IPS-18a (cell line): ENCODE results near the gene SLC45A3.

Experiments used
- H3K27ac ChIP-seq: one replicate; pipeline ENCODE4 v1.5.1; 2013; ENCODE audit warnings: low read length
- H3K27me3 ChIP-seq: one replicate; pipeline ENCODE4 v1.6.1; 2013; ENCODE audit warnings: mild to moderate bottlenecking, low read length; ENCODE audit not compliant: control insufficient read depth, insufficient read depth
- H3K36me3 ChIP-seq: one replicate; pipeline ENCODE4 v1.6.1; 2013; ENCODE audit warnings: low read depth, low read length; ENCODE audit not compliant: control insufficient read depth
- H3K4me1 ChIP-seq: one replicate; pipeline ENCODE4 v1.6.1; 2013; ENCODE audit warnings: low read depth, low read length; ENCODE audit not compliant: control insufficient read depth
- H3K4me3 ChIP-seq: one replicate; pipeline ENCODE4 v1.5.1; 2013; ENCODE audit warnings: low read length
- H3K9ac ChIP-seq: one replicate; pipeline ENCODE4 v1.6.1; 2013; ENCODE audit warnings: mild to moderate bottlenecking, low read length, moderate library complexity
- H3K9me3 ChIP-seq: one replicate; pipeline ENCODE4 v1.6.1; 2013; ENCODE audit warnings: low read depth, low read length; ENCODE audit not compliant: control insufficient read depth

SLC45A3 gene

GRCh38 chr1:205631010-205631767 lies 49.1 kb downstream of the SLC45A3 start:
- peak overlapping the region; percentile 90 for H3K4me3 ChIP-seq
- H3K36me3 ChIP-seq: no peaks in the 10 kb centered on the region
- H3K27ac ChIP-seq: peak overlapping the region; percentile 94
- H3K9me3 ChIP-seq: no peaks in the 10 kb centered on the region
- H3K4me1 ChIP-seq: peaks cover 13% of the 10 kb centered on the region
- peaks cover 11% of the 10 kb centered on the region for H3K27me3 ChIP-seq
- H3K9ac ChIP-seq: peak overlapping the region; percentile 93

GRCh38 chr1:205630651-205631009 lies 49.7 kb downstream of the SLC45A3 start:
- Histone ChIP-seq H3K36me3 (no peaks in the 10 kb centered on the region), H3K4me3 (peak overlapping the region; percentile 90), H3K4me1 (peaks cover 13% of the 10 kb centered on the region), H3K27me3 (peaks cover 11% of the 10 kb centered on the region), H3K27ac (peak overlapping the region; percentile 94), H3K9ac (peak overlapping the region; percentile 93), H3K9me3 (no peaks in the 10 kb centered on the region)

DNA sequence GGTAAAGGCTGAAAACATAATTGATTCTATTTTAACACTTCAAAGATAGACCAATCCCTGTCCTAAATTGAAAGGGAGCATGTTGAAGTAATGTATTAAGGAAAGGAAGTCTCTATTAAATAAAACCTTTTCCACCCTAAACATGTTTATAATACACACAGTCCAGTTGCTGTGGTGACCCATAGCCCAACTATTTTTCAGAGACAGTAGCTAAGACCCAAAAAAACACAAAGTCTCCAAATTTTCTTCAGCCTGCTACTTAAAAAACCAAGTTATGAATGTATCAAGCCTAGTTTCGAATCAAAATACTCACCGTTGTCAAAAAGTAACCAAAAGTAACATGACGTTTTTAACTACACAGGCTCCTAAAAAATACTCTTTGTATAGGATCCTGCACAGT lies 50.1 kb downstream of the SLC45A3 start:
- Histone ChIP-seq H3K27me3 (peaks cover 11% of the 10 kb centered on the region), H3K36me3 (no peaks in the 10 kb centered on the region), H3K9me3 (no peaks in the 10 kb centered on the region), H3K9ac (peak overlapping the region; percentile 93), H3K4me1 (peaks cover 13% of the 10 kb centered on the region), H3K4me3 (peak overlapping the region; percentile 90), H3K27ac (peak overlapping the region; percentile 94)

DNA sequence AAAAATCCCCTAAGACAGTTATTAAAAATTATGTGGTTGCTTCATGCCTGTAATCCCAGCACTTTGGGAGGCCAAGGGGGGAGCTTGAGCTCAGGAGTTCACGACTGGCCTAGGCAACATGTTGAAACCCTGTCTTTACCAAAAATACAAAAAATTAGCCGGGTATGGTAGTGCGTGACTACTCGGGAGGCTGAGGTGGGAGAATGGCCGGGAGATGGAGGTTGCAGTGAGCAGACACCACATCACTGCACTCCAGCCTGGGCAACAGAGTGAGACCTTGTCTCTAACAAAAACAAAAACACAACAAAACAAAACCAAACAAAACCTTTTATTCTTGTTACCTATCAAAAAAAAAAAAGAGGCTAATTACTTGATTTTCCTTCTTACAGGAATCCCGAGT lies 50.6 kb downstream of the SLC45A3 start:
- Histone ChIP-seq H3K27me3 (peaks cover 11% of the 10 kb centered on the region), H3K4me1 (peaks cover 13% of the 10 kb centered on the region), H3K4me3 (peak overlapping the region; percentile 90), H3K9ac (peak overlapping the region; percentile 93), H3K36me3 (no peaks in the 10 kb centered on the region), H3K9me3 (no peaks in the 10 kb centered on the region), H3K27ac (no peak overlapping the region)

- H3K9me3 ChIP-seq: no peaks in the 10 kb centered on the region
- peaks cover 13% of the 10 kb centered on the region for H3K4me1 ChIP-seq
- no peak overlapping the region for H3K9ac ChIP-seq
- H3K4me3 ChIP-seq: no peak overlapping the region
- peaks cover 3% of the 10 kb centered on the region for H3K36me3 ChIP-seq
- H3K27me3 ChIP-seq: peaks cover 5% of the 10 kb centered on the region
- no peak overlapping the region for H3K27ac ChIP-seq
Measured at GRCh38 chr1:205627956-205628355, 52.4 kb downstream of the SLC45A3 start.

- Histone ChIP-seq H3K9ac (no peak overlapping the region), H3K27ac (no peak overlapping the region), H3K36me3 (peaks cover 14% of the 10 kb centered on the region)
Measured at GRCh38 chr1:205626216-205626615, 54.1 kb downstream of the SLC45A3 start.

DNA sequence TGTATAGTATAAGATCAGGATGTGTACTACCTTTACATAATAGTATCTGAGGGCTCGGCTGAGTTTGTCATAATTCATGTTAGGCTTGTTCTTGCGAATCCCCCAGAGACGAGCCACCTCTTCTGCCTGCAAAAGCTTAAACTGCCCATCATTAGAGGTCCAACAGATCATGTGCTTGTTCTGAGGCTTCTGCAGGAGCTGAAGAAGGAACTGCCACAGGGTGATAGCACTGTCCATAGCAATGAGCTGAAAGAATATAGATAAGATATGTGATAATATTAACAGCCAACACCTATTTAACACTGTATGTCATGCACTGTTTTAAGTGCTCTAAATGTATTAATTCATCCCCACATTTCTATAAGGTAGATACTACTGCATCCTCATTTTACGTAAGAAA lies 56.7 kb downstream of the SLC45A3 start:
- no peak overlapping the region for H3K27ac ChIP-seq
- H3K9ac ChIP-seq: no peak overlapping the region
- no peaks in the 10 kb centered on the region for H3K4me1 ChIP-seq
- H3K36me3 ChIP-seq: peaks cover 33% of the 10 kb centered on the region
- H3K9me3 ChIP-seq: no peaks in the 10 kb centered on the region
- H3K27me3 ChIP-seq: no peaks in the 10 kb centered on the region
- no peak overlapping the region for H3K4me3 ChIP-seq

More at GRCh38 chr1:205626216-205626615, 54.1 kb downstream of the SLC45A3 start:
- H3K9me3 ChIP-seq: no peaks in the 10 kb centered on the region
- peaks cover 7% of the 10 kb centered on the region for H3K4me1 ChIP-seq
- H3K4me3 ChIP-seq: no peak overlapping the region
- H3K27me3 ChIP-seq: no peaks in the 10 kb centered on the region

DNA sequence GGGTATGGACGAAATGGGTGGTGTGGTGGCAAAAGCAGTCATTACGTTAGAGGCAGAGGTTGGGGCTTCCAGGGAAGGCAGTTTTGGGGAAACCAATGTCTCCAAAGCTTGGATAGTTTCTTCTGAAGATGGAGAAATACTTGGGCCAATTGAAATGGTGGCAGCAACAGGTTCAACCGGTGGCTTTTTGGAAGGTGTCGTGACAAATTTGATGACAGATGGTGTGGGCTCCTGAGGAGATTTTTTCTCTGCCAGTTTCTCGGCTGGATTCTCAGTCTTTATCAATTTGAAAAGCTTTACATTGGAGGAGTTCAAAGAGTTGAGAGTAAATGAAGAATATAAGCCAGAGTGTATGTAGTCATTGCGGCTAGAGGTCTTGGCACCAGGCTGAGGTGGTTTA lies 60.0 kb downstream of the SLC45A3 start:
- H3K9me3 ChIP-seq: no peaks in the 10 kb centered on the region
- H3K27ac ChIP-seq: no peak overlapping the region
- H3K9ac ChIP-seq: no peak overlapping the region
- no peaks in the 10 kb centered on the region for H3K27me3 ChIP-seq
- H3K4me1 ChIP-seq: no peaks in the 10 kb centered on the region
- peaks cover 62% of the 10 kb centered on the region for H3K36me3 ChIP-seq
- H3K4me3 ChIP-seq: no peak overlapping the region

- Histone ChIP-seq H3K9ac (no peak overlapping the region), H3K36me3 (peaks cover 66% of the 10 kb centered on the region), H3K27ac (no peak overlapping the region), H3K9me3 (no peaks in the 10 kb centered on the region), H3K4me1 (no peaks in the 10 kb centered on the region), H3K27me3 (no peaks in the 10 kb centered on the region), H3K4me3 (no peak overlapping the region)
Measured at GRCh38 chr1:205619376-205619775, 60.9 kb downstream of the SLC45A3 start.

GRCh38 chr1:205616563-205617293 lies 63.6 kb downstream of the SLC45A3 start:
- H3K9me3 ChIP-seq: no peaks in the 10 kb centered on the region
- no peak overlapping the region for H3K4me3 ChIP-seq
- H3K27ac ChIP-seq: no peak overlapping the region
- peaks cover 73% of the 10 kb centered on the region for H3K36me3 ChIP-seq
- no peak overlapping the region for H3K9ac ChIP-seq
- no peaks in the 10 kb centered on the region for H3K27me3 ChIP-seq
- H3K4me1 ChIP-seq: no peaks in the 10 kb centered on the region

GRCh38 chr1:205615789-205616188 lies 64.5 kb downstream of the SLC45A3 start:
- Histone ChIP-seq H3K9ac (no peak overlapping the region), H3K27me3 (no peaks in the 10 kb centered on the region), H3K27ac (no peak overlapping the region), H3K36me3 (peaks cover 82% of the 10 kb centered on the region), H3K4me3 (no peak overlapping the region), H3K9me3 (no peaks in the 10 kb centered on the region), H3K4me1 (no peaks in the 10 kb centered on the region)
